Neuronal stem cell (in vitro differentiated cells): ENCODE measurements around the gene LTN1.
A peak's percentile ranks its signal among the peaks of the same experiment; 100 is the strongest.

Experiments
- DNase-seq: peaks from one replicate; pipeline ENCODE4 v3.0.0-alpha.2; 2013; ENCODE audit warnings: low spot score
- H2AFZ ChIP-seq: one replicate; pipeline ENCODE4 v1.6.1; 2013; ENCODE audit warnings: mild to moderate bottlenecking, low read length, inconsistent platforms
- H2AK5ac ChIP-seq: 2 replicates; pipeline ENCODE4 v1.6.1; 2013; ENCODE audit warnings: low read depth, mild to moderate bottlenecking, inconsistent platforms, low read length, moderate library complexity, mixed read lengths
- H2BK120ac ChIP-seq: 2 replicates; pipeline ENCODE4 v1.6.1; 2013; ENCODE audit warnings: low read depth, mild to moderate bottlenecking, inconsistent platforms, low read length, moderate library complexity, mixed read lengths
- H2BK12ac ChIP-seq: one replicate; pipeline ENCODE4 v1.6.1; 2013; ENCODE audit warnings: low read length, inconsistent platforms
- H2BK15ac ChIP-seq: 2 replicates; pipeline ENCODE4 v1.6.1; 2013; ENCODE audit warnings: mild to moderate bottlenecking, low read length, inconsistent platforms, mixed read lengths
- H2BK5ac ChIP-seq: one replicate; pipeline ENCODE4 v1.6.1; 2013; ENCODE audit warnings: inconsistent platforms, mild to moderate bottlenecking, low read length, moderate library complexity
- H3K14ac ChIP-seq: one replicate; pipeline ENCODE4 v1.6.1; 2013; ENCODE audit warnings: low read length, inconsistent platforms
- H3K18ac ChIP-seq: 2 replicates; pipeline ENCODE4 v1.6.1; 2013; ENCODE audit warnings: low read length, inconsistent platforms
- H3K23ac ChIP-seq: 2 replicates; pipeline ENCODE4 v1.6.1; 2013; ENCODE audit warnings: low read depth, mild to moderate bottlenecking, mixed read lengths, low read length, inconsistent platforms; ENCODE audit not compliant: poor library complexity
- H3K27ac ChIP-seq: replicated peaks from 3 replicates; pipeline ENCODE4 v1.5.1; 2013; ENCODE audit warnings: low read length, inconsistent platforms
- H3K27me3 ChIP-seq, 3 experiments: 2 replicates each; pipeline ENCODE4 v1.6.1; 2013; ENCODE audit warnings: low read length in 3 of 3, mild to moderate bottlenecking in 2 of 3, inconsistent platforms in 1 of 3, low read depth in 1 of 3, mixed read lengths in 1 of 3, moderate library complexity in 1 of 3; ENCODE audit not compliant: control insufficient read depth in 3 of 3, insufficient read depth in 3 of 3
- H3K36me3 ChIP-seq, 2 donors: replicated peaks in 1 of 2; 2 replicates each; pipeline ENCODE4 v1.6.1; 2013; ENCODE audit warnings: low read length in 2 of 2; ENCODE audit not compliant: control insufficient read depth in 2 of 2, insufficient read depth in 2 of 2
- H3K4ac ChIP-seq: 2 replicates; pipeline ENCODE4 v1.6.1; 2013; ENCODE audit warnings: inconsistent platforms, mild to moderate bottlenecking, low read length, moderate library complexity
- H3K4me1 ChIP-seq, 2 donors: 1 replicate in 1 of 2; 2 replicates in 1 of 2; pipeline ENCODE4 v1.6.1; 2013; ENCODE audit warnings: low read length in 2 of 2, low read depth in 1 of 2; ENCODE audit not compliant: control insufficient read depth in 2 of 2, insufficient read depth in 1 of 2
- H3K4me2 ChIP-seq: one replicate; pipeline ENCODE4 v1.6.1; 2013; ENCODE audit warnings: mild to moderate bottlenecking, low read length, inconsistent platforms; ENCODE audit not compliant: insufficient read depth, poor library complexity, severe bottlenecking
- H3K4me3 ChIP-seq, 2 donors: 2 replicates each; pipeline ENCODE4 v1.5.1; 2013; ENCODE audit warnings: low read length in 2 of 2, mild to moderate bottlenecking in 2 of 2, inconsistent platforms in 1 of 2, moderate library complexity in 1 of 2
- H3K79me1 ChIP-seq: one replicate; pipeline ENCODE4 v1.6.1; 2013; ENCODE audit warnings: low read depth, mild to moderate bottlenecking, inconsistent platforms, low read length, moderate library complexity
- H3K9ac ChIP-seq: one replicate; pipeline ENCODE4 v1.6.1; 2013; ENCODE audit warnings: mild to moderate bottlenecking, low read depth, low read length, inconsistent platforms; ENCODE audit not compliant: poor library complexity
- H3K9me3 ChIP-seq, 2 donors: replicated peaks in 1 of 2; 2 replicates each; pipeline versions ENCODE3 to v1.6.1; 2013; ENCODE audit warnings: low read length in 2 of 2, mild to moderate bottlenecking in 2 of 2, inconsistent platforms in 1 of 2, low read depth in 1 of 2, mixed read lengths in 1 of 2, moderate library complexity in 1 of 2; ENCODE audit not compliant: control insufficient read depth in 2 of 2, insufficient read depth in 1 of 2
- H4K8ac ChIP-seq: one replicate; pipeline ENCODE4 v1.6.1; 2013; ENCODE audit warnings: low read depth, mild to moderate bottlenecking, inconsistent platforms, low read length, moderate library complexity
- H4K91ac ChIP-seq: one replicate; pipeline ENCODE4 v1.6.1; 2013; ENCODE audit warnings: low read length, low read depth, mild to moderate bottlenecking, inconsistent platforms; ENCODE audit not compliant: poor library complexity
- WGBS, 2 donors: extraction: QIAGEN DNeasy Blood & Tissue Kit; methylation state at CpG; one replicate each; pipeline ENCODE4 v1.1.7; 2013; ENCODE audit warnings: missing lambda C conversion rate in 2 of 2, mixed read lengths in 1 of 2; ENCODE audit not compliant: insufficient read length in 2 of 2, insufficient replicate concordance in 1 of 2; ENCODE audit errors: extremely low coverage in 2 of 2; 5-methylcytosine and 5-hydroxymethylcytosine counted together

LTN1 gene

GRCh38 chr21:28943631-28944030 lies 49.0 kb downstream of the LTN1 start:
- Histone ChIP-seq H3K23ac (no peak overlapping the region), H3K27ac (no peak overlapping the region), H3K79me1 (no peaks in the 10 kb centered on the region), H4K8ac (no peak overlapping the region), H3K4me1 (no peaks in the 10 kb centered on the region), H3K14ac (no peak overlapping the region), H3K36me3 (peaks cover 0 to 91% of the 10 kb centered on the region in 2 donors), H3K4me2 (no peak overlapping the region), H2BK120ac (no peak overlapping the region), H3K4ac (no peak overlapping the region), H2BK5ac (no peak overlapping the region), H3K27me3 (no peaks in the 10 kb centered on the region), H3K9ac (no peak overlapping the region), H3K4me3 (no peak overlapping the region), H2BK15ac (no peak overlapping the region), H2AFZ (no peak overlapping the region), H2AK5ac (no peak overlapping the region), H3K18ac (no peak overlapping the region), H2BK12ac (no peak overlapping the region), H4K91ac (no peak overlapping the region), H3K9me3 (no peaks in the 10 kb centered on the region)
- DNase-seq: no peak
- WGBS, 2 donors: no CpG with 5 or more reads among the region's 2 CpGs

GRCh38 chr21:28938726-28939125 lies 54.0 kb downstream of the LTN1 start:
- no CpG with 5 or more reads among the region's 2 CpGs for WGBS, 2 donors
- H4K91ac ChIP-seq: no peak overlapping the region
- DNase-seq: no peak

GRCh38 chr21:28937737-28938136 lies 54.9 kb downstream of the LTN1 start:
- no peak overlapping the region for H3K18ac ChIP-seq
- no peak overlapping the region for H2AFZ ChIP-seq
- no peak overlapping the region for H3K4ac ChIP-seq
- H2AK5ac ChIP-seq: no peak overlapping the region
- H3K27me3 ChIP-seq: no peaks in the 10 kb centered on the region
- no peak overlapping the region for H4K91ac ChIP-seq
- DNase-seq: no peak
- no peaks in the 10 kb centered on the region for H3K4me1 ChIP-seq
- WGBS, 2 donors: no CpG with 5 or more reads among the region's 2 CpGs
- H2BK12ac ChIP-seq: no peak overlapping the region
- no peak overlapping the region for H3K27ac ChIP-seq
- no peak overlapping the region for H3K14ac ChIP-seq
- H3K4me2 ChIP-seq: no peak overlapping the region
- H3K9ac ChIP-seq: no peak overlapping the region
- H2BK15ac ChIP-seq: no peak overlapping the region
- H4K8ac ChIP-seq: no peak overlapping the region
- peaks cover 0 to 3% of the 10 kb centered on the region in 2 donors for H3K9me3 ChIP-seq
- no peak overlapping the region for H3K23ac ChIP-seq
- no peak overlapping the region for H2BK120ac ChIP-seq
- no peak overlapping the region for H3K4me3 ChIP-seq
- no peaks in the 10 kb centered on the region for H3K79me1 ChIP-seq
- peaks cover 2 to 91% of the 10 kb centered on the region in 2 donors for H3K36me3 ChIP-seq
- no peak overlapping the region for H2BK5ac ChIP-seq

More at GRCh38 chr21:28938726-28939125, 54.0 kb downstream of the LTN1 start:
- Histone ChIP-seq H3K27me3 (no peaks in the 10 kb centered on the region), H2BK15ac (no peak overlapping the region), H3K4me3 (no peak overlapping the region), H3K79me1 (no peaks in the 10 kb centered on the region), H4K8ac (no peak overlapping the region), H2BK12ac (no peak overlapping the region), H2BK120ac (no peak overlapping the region), H3K36me3 (peaks cover 2 to 93% of the 10 kb centered on the region in 2 donors), H3K27ac (no peak overlapping the region), H3K4me2 (no peak overlapping the region), H3K4me1 (no peaks in the 10 kb centered on the region), H3K9me3 (peaks cover 0 to 3% of the 10 kb centered on the region in 2 donors), H2BK5ac (no peak overlapping the region), H3K9ac (no peak overlapping the region), H3K23ac (no peak overlapping the region), H3K4ac (no peak overlapping the region), H2AFZ (no peak overlapping the region), H3K18ac (no peak overlapping the region), H2AK5ac (no peak overlapping the region), H3K14ac (no peak overlapping the region)

- Histone ChIP-seq H3K4me2 (no peak overlapping the region), H4K91ac (no peak overlapping the region), H2BK120ac (no peak overlapping the region), H2BK5ac (no peak overlapping the region), H3K9ac (no peak overlapping the region), H3K36me3 (peaks cover 2 to 84% of the 10 kb centered on the region in 2 donors), H3K18ac (no peak overlapping the region), H2AK5ac (no peak overlapping the region), H2BK15ac (no peak overlapping the region), H3K4me1 (no peaks in the 10 kb centered on the region), H2AFZ (no peak overlapping the region), H3K14ac (no peak overlapping the region), H3K9me3 (peaks cover 0 to 3% of the 10 kb centered on the region in 2 donors), H3K4ac (no peak overlapping the region), H3K27ac (no peak overlapping the region), H3K4me3 (no peak overlapping the region), H4K8ac (no peak overlapping the region), H3K79me1 (no peaks in the 10 kb centered on the region), H2BK12ac (no peak overlapping the region), H3K27me3 (no peaks in the 10 kb centered on the region), H3K23ac (no peak overlapping the region)
- DNase-seq: peak; percentile 6
- no CpG with 5 or more reads among the region's 2 CpGs for WGBS, 2 donors
These were observed 56.0 kb downstream of the LTN1 start for GRCh38 chr21:28936721-28937120.
